GM19239 (cell line): Measurements from ENCODE around the gene SPP2.
A peak's percentile ranks its signal among the peaks of the same experiment; 100 is the strongest.

Experiments used
- DNase-seq: peaks from one replicate; pipeline ENCODE4 v3.0.0; 2011; ENCODE audit warnings: low spot score; ENCODE audit not compliant: insufficient read length
- FAIRE-seq: peaks from 2 replicates; lab custom pipeline; 2011; peaks lifted over from hg19 to GRCh38; lab: Jason Lieb, UNC

SPP2 gene, protein sequence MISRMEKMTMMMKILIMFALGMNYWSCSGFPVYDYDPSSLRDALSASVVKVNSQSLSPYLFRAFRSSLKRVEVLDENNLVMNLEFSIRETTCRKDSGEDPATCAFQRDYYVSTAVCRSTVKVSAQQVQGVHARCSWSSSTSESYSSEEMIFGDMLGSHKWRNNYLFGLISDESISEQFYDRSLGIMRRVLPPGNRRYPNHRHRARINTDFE

DNA sequence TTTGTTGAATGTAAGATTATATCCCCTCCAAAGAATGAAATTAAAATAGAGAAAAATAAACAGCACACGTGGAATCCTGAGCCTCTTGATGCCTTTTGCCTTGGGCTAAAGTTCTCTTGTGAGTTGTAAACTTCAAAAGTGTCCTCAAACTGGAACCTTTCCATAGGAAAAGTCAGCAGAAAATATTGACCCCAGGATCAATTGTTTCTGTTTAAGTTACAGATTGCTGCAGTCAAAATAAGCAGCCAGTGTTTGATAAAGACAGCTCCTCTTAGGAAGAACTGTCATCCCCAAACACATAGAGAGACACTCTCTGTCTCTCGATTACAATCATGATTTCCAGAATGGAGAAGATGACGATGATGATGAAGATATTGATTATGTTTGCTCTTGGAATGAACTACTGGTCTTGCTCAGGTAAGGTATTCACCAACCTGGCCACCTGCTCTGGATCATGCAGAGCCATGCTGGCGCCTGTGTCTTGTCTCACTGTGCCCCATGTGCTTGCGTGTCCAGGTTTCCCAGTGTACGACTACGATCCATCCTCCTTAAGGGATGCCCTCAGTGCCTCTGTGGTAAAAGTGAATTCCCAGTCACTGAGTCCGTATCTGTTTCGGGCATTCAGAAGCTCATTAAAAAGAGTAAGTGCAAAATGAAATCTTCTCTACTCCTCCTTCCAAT lies at the start of gene SPP2:
Gene SPP2 (plus strand): TSS at position 248 of the 681 bp plus-strand sequence. CDS start 85 bp downstream, at position 333.
- FAIRE-seq (no peak), DNase-seq (no peak)

DNA sequence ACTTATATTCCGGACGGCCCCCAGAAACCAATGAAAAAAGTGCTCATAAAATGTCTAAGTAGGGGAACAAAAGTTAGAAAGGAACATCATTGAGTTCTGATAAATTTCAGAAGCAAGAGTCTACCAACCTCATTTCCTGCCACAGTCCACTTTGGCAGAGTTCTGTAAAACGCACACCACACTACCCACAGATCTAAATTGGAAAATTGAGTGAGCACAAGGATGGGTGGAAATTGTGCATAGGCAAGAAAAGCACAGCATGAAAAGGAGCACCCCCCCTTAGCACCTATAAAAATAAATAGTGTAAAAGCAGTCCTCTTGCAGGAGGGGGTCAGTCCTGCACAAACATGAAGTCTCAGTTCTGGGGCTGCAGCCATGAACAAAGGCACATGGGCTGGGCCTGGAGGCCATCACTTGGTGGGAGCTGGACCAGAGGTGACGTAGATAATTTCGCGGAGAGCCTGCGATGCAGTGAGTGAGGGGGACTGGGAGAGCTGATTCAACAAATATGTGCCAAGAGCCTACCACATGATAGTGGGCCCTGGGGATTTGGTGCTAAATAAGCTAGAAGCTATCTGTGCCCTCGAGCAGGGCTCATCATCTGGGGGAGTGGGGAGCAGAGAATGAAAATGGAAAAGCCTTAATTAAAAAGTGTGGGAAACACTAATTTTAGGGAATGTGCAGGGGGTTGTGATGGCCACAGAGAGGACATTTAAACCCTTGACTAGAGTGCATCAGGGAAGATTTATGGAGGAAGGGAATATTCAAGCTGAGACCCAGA lies 48.9 kb upstream of the SPP2 start:
- no peak for DNase-seq
- no peak for FAIRE-seq

DNA sequence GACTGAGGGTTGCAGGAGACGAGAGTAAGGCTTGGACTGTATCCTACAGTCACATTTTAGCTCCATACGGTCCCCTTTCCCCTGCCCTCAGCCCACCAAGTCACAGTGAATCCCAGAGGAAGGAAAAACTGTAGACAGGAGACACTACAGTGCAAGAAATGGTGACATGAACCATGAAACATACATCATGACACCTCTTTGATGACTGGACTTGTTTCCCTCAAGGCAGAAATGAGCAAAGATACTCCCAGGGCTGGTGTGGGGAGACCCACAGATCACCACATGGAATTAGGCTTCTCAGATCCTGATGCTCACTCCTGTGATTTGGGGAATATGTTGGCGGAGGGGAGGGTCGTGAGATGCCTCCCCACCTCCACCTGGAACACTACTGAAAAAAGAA lies 48.2 kb upstream of the SPP2 start:
- FAIRE-seq (no peak), DNase-seq (no peak)

DNA sequence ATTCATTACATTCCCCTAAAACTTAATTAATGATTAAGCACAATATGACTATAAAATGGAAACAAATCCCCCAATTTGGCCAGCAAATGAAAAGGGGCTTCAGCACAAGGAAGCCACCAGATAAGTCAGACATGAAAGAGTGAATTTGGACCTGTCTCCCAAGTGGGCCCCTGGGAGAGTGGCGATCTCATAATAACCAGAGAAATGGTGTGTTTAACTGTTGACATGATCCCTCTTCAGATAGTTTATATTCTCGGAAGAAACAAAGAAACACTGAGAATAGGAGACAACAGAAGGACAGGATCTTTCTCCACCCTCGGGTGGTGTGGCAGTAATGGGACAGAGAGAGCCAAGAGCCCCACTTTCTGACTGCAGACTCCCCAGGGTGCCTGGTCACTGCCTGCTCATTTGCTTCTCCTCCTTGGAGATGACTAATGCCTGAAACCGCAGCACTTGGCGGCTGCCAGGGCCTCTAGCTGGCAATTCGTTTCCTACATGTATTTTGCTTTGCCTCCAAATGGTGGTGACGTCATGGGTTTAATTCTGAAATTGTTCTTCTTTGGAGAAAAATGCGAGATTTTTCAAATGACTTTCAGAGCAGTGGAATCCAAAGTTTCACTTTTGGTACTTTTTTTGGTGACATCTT lies 46.4 kb upstream of the SPP2 start:
- DNase-seq: no peak
- FAIRE-seq: no peak

DNA sequence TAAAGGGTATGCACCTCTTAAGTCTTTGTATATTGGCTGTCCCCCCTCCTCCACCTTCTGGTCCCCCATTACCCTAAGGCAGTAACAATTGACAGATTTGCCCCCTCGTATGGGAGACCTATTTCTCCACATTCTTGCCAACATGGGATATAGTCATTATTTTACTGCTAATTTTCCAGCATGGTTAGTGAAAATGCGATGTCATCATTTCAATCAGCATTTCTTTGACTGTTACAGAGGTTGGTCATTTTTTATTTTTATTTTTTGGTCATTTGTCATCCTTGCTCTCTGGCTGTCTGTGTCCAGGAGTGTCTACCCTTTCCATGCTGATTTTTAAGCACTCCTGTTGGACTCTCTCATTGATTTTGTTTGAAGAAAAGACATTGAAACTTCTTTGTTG lies 45.4 kb upstream of the SPP2 start:
- FAIRE-seq (no peak), DNase-seq (no peak)

DNA sequence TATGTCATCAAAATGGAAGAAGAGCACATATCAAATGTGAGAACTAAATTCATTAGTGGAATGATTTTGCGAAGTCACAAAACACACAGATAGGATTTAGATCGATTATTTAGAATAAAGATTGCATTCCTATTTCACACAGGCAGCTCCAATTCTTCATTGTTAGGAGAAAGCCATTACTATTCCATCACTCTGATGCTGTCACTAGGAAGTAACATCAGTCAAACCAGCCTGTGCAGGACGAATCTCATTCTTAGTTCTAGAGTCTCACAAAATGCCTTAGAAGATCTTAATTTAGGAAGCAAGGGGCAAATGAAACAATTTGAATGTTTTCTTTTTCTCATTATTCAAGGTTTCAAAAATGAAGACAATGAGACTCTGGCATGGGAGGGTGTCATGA lies 44.0 kb upstream of the SPP2 start:
- FAIRE-seq (no peak), DNase-seq (no peak)

DNA sequence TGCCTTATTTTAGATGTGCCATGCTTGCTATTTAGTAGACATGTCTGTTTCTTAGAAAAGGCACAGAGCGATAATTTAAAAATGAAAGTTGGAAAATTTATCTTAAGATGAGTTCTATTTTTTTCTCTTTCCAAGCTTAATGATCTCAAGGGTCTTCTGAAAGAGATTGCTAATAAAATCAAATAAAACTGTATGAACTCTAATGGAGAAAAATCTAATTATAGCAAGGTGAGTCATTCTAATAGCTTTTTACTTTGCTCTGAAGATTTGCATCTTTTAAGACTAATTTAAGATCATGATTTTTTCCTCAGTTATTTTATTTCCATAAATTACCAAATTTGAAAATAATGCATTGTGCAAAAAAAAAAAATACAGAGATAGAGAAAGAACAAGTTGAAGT lies 36.1 kb upstream of the SPP2 start:
- FAIRE-seq (no peak), DNase-seq (no peak)

DNA sequence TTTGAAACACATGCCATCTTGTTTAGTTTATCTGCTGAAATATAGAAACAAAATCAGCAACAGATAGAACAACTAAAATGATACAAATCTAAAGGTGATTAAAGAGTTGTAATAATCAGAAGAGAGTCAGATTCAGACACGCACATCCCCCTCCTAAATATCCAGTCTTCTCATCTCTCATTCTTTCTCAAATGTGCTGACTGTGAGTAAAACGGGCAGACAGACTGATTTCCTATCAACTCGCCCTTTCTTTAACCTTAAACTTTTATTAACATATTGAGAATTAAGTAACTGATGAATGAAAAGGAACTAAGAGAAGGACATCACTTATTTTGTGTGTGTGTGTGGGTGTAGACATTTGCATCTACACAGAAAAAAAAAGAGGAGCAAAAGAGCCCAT lies 34.6 kb upstream of the SPP2 start:
- FAIRE-seq (no peak), DNase-seq (no peak)

DNA sequence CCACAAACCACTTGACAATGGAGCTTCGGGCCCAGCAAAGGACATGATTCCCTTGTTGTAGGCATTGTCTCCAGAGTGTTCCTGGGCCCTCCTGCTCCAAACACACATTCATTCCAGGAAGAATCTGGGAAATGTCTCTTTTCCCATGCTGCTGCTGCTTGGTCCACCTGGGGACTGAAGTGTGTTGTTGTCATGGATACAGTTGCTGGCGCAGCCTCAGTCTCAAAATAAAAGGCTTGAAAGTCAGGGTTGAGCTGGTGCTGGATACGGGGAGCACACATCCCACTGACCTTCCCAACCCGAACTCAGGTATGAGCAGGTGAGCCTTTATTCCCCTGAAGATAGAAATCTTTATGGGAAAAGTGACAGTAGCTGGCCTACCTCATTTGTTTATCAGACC lies 30.6 kb upstream of the SPP2 start:
- DNase-seq (no peak), FAIRE-seq (no peak)

DNA sequence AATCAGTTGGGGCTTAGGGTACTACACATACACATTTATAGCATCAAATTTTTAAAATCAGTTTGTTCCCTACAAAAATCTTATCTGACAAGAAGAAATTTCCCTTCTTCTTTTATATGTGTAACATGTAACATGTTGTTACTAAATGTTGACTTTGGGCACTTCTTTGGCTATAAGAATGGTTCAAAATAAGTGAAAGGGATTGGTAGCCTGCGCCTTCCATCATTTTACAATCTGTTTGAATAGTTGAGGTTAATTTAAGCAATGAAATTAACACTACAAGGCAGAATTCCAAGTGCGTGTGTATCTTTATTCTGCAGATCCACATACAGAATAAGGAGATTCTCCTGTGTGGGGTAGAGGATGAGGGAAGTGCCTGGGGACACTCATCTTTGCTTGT lies 30.2 kb upstream of the SPP2 start:
- DNase-seq (no peak), FAIRE-seq (no peak)

DNA sequence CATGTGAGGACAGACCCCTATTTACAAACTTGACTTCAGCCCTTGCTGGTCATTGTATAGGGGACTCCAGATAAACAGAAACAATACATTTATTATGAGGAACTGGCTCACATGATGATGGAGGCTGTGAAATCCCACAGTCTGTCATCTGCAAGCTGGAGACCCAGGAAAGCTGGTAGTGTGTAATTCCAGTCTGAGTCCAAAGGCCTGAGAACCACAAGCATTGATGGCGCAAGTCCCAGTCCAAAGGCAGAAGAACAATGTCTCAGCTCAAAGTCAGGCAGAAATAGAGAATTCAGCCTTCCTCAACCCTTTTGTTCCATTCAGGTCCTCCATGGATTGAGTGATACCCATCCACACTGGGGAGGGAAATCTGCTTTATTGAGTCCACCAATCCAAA lies 28.1 kb upstream of the SPP2 start:
- no peak for FAIRE-seq

DNA sequence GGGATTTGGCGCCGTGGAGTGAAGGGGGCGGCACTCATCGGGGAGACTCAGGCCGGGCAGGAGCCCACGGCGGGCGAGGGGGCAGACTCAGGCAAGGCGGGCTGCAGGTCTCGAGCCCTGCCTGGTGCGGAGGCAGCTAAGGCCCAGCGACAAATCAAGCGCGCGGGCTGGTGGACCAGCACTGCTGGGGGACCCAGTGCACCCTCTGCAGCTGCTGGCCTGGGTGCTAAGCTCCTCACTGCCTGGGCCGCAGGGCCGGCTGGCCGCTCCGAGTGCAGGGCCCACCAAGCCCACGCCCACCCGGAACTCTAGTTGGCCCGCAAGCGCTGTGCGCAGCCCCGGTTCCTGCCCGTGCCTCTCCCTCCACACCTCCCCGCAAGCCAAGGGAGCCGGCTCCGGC lies 26.2 kb upstream of the SPP2 start:
- FAIRE-seq (no peak), DNase-seq (no peak)

More for the DNA sequence above, 28.1 kb upstream of the SPP2 start:
- no peak for DNase-seq

DNA sequence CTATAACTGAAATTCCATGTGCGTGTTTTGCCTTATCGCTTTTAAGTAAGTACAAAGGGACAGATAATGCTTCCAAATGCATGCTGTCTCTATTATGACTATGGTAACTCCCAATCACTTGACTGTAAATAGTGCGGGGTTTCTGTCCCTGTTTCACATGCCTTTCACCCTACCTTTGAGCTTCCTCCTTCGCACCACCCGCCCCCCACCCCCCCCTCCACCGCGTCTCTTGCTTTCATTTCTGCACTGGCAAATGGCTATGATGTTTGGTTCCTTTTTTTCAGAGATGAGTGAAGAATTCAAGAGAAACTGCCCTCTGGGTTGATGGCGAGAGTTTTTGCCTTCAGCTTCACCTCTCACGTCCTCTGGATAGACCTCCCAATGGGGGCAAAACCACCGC lies 25.0 kb upstream of the SPP2 start:
- DNase-seq: peak; percentile 36
- peak; percentile 11 for FAIRE-seq

DNA sequence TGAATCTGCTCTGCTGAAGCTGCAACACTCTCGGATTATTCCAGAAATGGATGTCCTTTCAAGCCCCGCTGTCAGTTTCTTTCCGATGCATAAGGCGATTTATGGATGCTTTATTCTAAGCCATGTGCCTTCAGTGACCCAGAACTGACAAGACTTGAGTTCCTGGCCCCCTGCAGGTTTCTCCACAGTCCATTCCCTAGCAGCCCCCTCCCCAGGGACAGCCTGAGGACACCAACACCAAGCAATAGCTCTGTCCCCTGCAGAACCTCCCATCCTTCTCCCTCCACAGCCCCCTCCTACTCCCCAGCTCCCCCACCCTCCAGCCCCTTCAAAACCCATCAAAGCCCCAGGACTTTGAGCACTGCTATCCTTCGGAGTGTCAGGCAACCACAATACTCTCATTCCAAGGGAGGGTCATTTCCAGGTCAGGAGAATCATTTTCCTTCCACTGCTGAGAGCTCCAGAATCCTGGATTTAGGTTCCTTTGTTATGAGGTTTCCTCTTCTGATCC lies 24.6 kb upstream of the SPP2 start:
- DNase-seq (no peak), FAIRE-seq (no peak)

DNA sequence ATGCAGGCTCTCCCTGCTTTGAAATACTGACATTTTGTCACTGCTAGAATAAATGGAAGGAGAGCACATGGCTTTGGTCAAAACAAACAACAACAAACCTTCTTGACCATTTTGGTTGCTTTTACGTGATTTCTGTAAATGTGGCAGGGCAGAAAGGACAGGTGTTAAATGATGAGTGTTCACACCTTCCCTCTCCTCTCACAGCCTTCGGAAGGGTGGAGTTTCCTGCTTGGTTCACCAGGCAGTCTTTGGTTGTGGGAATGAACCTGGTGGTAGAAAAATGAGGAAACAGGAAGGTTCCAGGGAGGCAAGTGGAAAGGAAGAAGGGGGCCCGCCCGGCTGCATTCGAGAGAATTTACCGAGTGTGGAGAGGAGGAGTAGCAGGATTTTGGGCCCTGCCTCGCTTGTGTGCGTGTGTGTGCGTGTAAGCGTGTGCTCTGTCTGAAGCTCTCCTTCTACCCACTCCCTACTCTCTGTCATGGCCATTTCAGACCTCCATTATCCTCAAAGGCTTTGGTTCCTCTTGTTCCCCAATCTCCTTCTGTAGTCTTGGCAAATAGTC lies 23.7 kb upstream of the SPP2 start:
- no peak for FAIRE-seq
- DNase-seq: no peak

DNA sequence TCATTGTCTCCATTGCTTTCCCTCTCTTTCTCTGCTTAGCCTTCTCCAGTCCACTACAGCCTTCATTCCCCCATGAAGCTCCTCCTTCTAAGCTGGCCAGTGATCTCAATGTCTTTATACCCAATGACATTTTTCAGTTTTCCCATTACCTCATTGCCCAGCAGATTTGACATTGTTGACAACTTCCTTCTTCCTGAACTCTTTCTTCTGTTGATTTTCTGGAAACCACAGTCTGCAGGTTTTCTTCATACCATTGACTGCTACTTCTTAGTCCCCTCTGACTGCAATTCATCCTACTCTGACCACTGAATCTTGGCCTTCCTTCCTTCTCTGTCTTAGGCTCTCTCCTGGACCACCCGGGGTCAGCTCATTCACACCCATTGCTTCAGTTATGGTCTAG lies 22.9 kb upstream of the SPP2 start:
- FAIRE-seq: no peak
- DNase-seq: no peak

DNA sequence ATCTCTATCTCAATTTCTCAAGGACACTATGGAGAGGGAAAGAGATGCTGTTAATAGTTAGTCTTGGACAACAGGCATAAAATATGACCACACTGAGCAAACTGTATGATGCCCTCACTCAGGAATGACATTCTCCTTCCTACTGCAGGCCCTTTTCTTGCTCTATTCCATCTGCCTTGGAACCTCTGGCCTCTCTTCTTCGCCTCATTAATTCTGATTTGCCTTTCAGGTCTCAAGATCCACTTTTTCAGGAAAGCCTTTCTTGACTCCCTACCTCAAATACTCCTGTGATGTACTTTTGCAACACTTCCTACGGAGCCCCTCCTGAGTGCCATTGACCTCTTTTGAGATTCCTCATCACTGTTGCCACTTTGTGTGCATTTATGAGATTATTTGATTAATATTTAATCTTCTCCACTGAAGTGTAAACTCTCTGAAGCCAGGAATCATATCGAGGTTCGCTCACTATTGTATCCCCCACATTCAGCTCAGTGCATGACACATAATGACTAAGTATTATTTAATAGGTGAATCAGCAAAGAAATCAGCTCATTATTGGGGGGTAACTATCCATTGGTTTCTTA lies 21.3 kb upstream of the SPP2 start:
- no peak for FAIRE-seq
- no peak for DNase-seq

DNA sequence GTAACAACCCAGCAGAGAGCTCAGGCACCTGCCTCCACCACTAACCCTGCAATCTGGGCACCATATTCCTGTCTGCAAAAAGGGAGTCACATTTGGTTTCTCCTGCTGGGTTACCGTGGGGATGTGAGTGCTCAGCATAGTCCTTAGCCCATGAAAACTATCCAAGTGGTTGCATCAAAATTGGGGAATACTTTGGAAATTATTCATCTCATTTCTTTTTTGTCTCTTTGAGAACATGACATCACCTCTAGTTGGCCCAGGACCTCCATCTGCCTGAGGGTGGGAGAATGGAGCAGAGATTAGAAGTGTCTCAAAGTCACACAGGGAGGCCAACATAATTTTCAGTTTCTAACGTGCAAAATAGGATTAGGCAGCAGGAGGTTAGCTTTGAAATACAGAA lies 19.3 kb upstream of the SPP2 start:
- FAIRE-seq (no peak), DNase-seq (no peak)

DNA sequence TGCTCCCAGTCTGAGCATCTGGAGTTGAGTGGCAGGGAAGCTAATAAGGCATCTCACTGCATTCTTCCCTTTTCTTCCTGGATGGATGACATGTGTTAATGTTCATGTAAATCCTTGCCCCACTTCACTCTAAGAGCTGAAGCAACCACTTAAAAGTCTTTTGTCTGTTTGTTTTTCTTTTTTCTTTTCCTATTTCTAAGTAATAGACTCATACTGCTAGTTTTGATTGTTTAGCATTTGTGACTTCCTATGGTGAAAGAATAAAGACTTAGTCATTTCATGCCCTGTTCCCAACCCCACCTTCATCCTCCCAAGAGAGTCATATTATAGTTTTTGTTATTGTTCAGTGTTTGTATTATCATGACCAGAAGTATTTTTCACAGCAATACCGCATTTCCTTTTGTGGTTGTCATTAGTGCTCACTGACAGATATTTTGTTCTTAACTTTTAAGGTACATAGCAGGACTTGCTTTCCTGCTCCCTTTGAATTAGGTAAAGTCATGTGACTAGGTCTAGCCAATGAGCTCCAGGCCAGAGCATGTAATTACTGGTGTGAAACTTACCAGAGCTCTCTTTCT lies 18.1 kb upstream of the SPP2 start:
- DNase-seq (no peak), FAIRE-seq (no peak)

DNA sequence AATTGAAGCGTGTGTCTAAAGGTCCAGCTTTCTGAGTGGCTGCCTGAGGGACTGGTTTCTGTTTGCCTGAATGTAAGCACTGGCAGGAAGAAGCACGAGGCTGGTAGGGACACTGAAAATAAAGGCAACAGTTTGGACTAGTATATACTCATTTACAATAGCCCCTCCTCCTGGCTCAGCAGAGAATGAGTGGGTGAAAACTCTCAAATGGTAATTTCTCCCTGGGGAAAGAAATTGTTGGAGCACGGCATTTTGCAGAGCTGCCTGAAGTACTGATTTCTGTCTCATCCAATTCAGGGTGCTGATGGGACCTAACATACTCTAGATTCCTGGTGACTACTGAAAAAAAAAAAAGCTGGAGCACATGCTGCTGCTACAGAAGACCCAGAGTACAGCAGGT lies 17.3 kb upstream of the SPP2 start:
- FAIRE-seq: no peak
- DNase-seq: no peak
